ENCODE measurements around the gene C4orf50. TPM values are rescaled to one million over a fixed set of nuclear protein-coding genes. Genes with fewer than 3 reads are reported as not detected.

C4orf50 gene
- total and polyA plus RNA-seq, 2 of the 13 experiments (the other 11 are each of a cell fraction or from before 2014, with no cell fraction given) = not detected

DNA sequence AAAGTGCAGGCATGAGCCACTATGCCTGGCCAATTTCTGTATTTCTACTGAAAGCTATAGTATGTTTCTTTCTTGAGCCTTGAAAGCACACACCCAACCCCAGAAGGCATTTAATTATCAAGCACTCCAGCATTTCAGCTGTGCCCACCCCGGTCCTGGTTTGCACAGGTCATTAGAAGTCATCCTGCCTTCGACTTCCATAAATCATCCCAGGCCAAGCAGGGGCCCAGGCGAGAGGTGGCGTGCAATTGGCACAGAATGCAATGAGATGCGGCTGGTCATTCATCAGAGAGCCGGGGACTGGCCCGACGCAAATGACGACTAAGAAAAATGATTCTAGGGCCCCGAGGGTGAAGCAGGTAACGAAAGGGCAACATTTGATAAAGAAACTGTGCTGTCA lies 100.6 kb downstream of the C4orf50 start:
- no peak for DNase-seq (ENCODE audit: low spot score)
- no peak overlapping the region for H2AFZ ChIP-seq (ENCODE audit: low read length)
- H3K4me3 ChIP-seq (replicated peaks in 1 of 3; ENCODE audit: insufficient read depth in 1 of 3, low read depth in 2 of 3, low read length in 3 of 3) = no peak overlapping the region
- intact Hi-C loops (cut with micrococcal nuclease; ENCODE audit: unreplicated experiment) = no loop called here
- BruUV-seq (replicated peaks) = no TSS peak
- H3K9ac ChIP-seq (ENCODE audit: insufficient read depth, low read depth, low read length) = no peak overlapping the region
- H4K20me1 ChIP-seq (ENCODE audit: insufficient read depth, low read length) = no peaks in the 10 kb centered on the region
- ChIA-PET POLR2A (no interaction called here), CTCF (ENCODE audit: low intra/inter-chr PET ratio, low total read pairs) (no interaction called here)
- H3K4me2 ChIP-seq (ENCODE audit: low read depth, low read length) = no peak overlapping the region
- H3K27ac ChIP-seq (ENCODE audit: extremely low read length, insufficient read depth, low read length) = no peak overlapping the region
- 6% methylated on average over 11 of the region's 11 CpGs for WGBS (ENCODE audit: low lambda C conversion rate)
- H3K36me3 ChIP-seq (replicated peaks in 1 of 2; ENCODE audit: control insufficient read depth in 1 of 2, insufficient read depth in 2 of 2, low read length in 2 of 2) = no peaks in the 10 kb centered on the region
- no peaks in the 10 kb centered on the region for H3K9me3 ChIP-seq (ENCODE audit: low read length)
- in situ Hi-C loops (cut with HindIII; ENCODE audit: extremely low pct_ligation_motif_present, low pct_unique_long_range_greater_than_20kb) = no loop called here
- no peak for ATAC-seq
- peaks cover 2 to 13% of the 10 kb centered on the region in 2 experiments; a peak in 3 of 5 replicates for H3K27me3 ChIP-seq (ENCODE audit: control insufficient read depth in 1 of 2, insufficient read depth in 2 of 2, low read length in 2 of 2)
- no peaks in the 10 kb centered on the region for H3K79me2 ChIP-seq (ENCODE audit: insufficient read depth, low read length)
- H3K4me1 ChIP-seq (ENCODE audit: insufficient read depth, low read length) = no peaks in the 10 kb centered on the region
- no peak for FAIRE-seq
- TF ChIP-seq, protein P1, sequence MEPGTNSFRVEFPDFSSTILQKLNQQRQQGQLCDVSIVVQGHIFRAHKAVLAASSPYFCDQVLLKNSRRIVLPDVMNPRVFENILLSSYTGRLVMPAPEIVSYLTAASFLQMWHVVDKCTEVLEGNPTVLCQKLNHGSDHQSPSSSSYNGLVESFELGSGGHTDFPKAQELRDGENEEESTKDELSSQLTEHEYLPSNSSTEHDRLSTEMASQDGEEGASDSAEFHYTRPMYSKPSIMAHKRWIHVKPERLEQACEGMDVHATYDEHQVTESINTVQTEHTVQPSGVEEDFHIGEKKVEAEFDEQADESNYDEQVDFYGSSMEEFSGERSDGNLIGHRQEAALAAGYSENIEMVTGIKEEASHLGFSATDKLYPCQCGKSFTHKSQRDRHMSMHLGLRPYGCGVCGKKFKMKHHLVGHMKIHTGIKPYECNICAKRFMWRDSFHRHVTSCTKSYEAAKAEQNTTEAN (CRISPR knock-in tag; conservative IDR thresholded peaks at IDR 0.05) = no peak
- TF ChIP-seq FOXK1 (CRISPR knock-in tag; IDR thresholded peaks at IDR 0.05; ENCODE audit: borderline replicate concordance, low read depth) (no peak), GATA4 (IDR thresholded peaks at IDR 0.05; ENCODE audit: borderline replicate concordance, low read depth) (no peak), CHD4 (IDR thresholded peaks at IDR 0.05; ENCODE audit: borderline replicate concordance, low read length) (no peak), ZNF564 (CRISPR knock-in tag; IDR thresholded peaks at IDR 0.05) (no peak), TEAD3 (CRISPR knock-in tag; optimal IDR thresholded peaks at IDR 0.05; ENCODE audit: borderline replicate concordance) (no peak), SSRP1 (CRISPR knock-in tag; IDR thresholded peaks at IDR 0.05) (no peak), DPF2 (CRISPR knock-in tag; IDR thresholded peaks at IDR 0.05; ENCODE audit: borderline replicate concordance, low read depth) (no peak), SOX13 (IDR thresholded peaks at IDR 0.05) (no peak), SOX13 (CRISPR knock-in tag; conservative IDR thresholded peaks at IDR 0.05 in 1 of 2, IDR thresholded peaks at IDR 0.05 in 1 of 2) (no peak), ZNF749 (CRISPR knock-in tag; IDR thresholded peaks at IDR 0.05; ENCODE audit: borderline replicate concordance) (no peak), GZF1 (CRISPR knock-in tag; IDR thresholded peaks at IDR 0.05) (no peak), ZMYM4 (CRISPR knock-in tag; IDR thresholded peaks at IDR 0.05) (no peak), AHR (CRISPR knock-in tag; IDR thresholded peaks at IDR 0.05) (no peak)
- TF ChIP-seq, protein P2, sequence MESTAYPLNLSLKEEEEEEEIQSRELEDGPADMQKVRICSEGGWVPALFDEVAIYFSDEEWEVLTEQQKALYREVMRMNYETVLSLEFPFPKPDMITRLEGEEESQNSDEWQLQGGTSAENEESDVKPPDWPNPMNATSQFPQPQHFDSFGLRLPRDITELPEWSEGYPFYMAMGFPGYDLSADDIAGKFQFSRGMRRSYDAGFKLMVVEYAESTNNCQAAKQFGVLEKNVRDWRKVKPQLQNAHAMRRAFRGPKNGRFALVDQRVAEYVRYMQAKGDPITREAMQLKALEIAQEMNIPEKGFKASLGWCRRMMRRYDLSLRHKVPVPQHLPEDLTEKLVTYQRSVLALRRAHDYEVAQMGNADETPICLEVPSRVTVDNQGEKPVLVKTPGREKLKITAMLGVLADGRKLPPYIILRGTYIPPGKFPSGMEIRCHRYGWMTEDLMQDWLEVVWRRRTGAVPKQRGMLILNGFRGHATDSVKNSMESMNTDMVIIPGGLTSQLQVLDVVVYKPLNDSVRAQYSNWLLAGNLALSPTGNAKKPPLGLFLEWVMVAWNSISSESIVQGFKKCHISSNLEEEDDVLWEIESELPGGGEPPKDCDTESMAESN (CRISPR knock-in tag; conservative IDR thresholded peaks at IDR 0.05) = no peak
- TF ChIP-seq, protein P3, sequence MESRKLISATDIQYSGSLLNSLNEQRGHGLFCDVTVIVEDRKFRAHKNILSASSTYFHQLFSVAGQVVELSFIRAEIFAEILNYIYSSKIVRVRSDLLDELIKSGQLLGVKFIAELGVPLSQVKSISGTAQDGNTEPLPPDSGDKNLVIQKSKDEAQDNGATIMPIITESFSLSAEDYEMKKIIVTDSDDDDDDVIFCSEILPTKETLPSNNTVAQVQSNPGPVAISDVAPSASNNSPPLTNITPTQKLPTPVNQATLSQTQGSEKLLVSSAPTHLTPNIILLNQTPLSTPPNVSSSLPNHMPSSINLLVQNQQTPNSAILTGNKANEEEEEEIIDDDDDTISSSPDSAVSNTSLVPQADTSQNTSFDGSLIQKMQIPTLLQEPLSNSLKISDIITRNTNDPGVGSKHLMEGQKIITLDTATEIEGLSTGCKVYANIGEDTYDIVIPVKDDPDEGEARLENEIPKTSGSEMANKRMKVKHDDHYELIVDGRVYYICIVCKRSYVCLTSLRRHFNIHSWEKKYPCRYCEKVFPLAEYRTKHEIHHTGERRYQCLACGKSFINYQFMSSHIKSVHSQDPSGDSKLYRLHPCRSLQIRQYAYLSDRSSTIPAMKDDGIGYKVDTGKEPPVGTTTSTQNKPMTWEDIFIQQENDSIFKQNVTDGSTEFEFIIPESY (CRISPR knock-in tag; IDR thresholded peaks at IDR 0.05) = no peak
- TF ChIP-seq, protein P4, sequence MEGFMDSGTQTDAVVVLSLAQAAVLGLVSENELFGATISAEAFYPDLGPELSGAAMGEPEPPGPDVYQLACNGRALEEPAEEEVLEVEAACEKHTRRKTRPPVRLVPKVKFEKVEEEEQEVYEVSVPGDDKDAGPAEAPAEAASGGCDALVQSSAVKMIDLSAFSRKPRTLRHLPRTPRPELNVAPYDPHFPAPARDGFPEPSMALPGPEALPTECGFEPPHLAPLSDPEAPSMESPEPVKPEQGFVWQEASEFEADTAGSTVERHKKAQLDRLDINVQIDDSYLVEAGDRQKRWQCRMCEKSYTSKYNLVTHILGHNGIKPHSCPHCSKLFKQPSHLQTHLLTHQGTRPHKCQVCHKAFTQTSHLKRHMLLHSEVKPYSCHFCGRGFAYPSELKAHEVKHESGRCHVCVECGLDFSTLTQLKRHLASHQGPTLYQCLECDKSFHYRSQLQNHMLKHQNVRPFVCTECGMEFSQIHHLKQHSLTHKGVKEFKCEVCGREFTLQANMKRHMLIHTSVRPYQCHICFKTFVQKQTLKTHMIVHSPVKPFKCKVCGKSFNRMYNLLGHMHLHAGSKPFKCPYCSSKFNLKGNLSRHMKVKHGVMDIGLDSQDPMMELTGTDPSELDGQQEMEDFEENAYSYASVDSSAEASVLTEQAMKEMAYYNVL (CRISPR knock-in tag; IDR thresholded peaks at IDR 0.05; ENCODE audit: borderline replicate concordance) = no peak
- TF ChIP-seq, protein P5, sequence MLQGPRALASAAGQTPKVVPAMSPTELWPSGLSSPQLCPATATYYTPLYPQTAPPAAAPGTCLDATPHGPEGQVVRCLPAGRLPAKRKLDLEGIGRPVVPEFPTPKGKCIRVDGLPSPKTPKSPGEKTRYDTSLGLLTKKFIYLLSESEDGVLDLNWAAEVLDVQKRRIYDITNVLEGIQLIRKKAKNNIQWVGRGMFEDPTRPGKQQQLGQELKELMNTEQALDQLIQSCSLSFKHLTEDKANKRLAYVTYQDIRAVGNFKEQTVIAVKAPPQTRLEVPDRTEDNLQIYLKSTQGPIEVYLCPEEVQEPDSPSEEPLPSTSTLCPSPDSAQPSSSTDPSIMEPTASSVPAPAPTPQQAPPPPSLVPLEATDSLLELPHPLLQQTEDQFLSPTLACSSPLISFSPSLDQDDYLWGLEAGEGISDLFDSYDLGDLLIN (CRISPR knock-in tag; IDR thresholded peaks at IDR 0.05; ENCODE audit: borderline replicate concordance) = no peak

All from HepG2 (cell line).